ENCODE measurements around the gene ARRDC2. TPM values are rescaled to one million over a fixed set of nuclear protein-coding genes. Genes with fewer than 3 reads are reported as not detected.
"Not testable (repeated sequence)": the region's sequence is repeated elsewhere in the genome, so short reads cannot be mapped to it uniquely, and the experiment has no call there.

Gene ARRDC2
- polyA plus RNA-seq, 4 donors: 4.9 to 6.0 (median 5.3) TPM

DNA sequence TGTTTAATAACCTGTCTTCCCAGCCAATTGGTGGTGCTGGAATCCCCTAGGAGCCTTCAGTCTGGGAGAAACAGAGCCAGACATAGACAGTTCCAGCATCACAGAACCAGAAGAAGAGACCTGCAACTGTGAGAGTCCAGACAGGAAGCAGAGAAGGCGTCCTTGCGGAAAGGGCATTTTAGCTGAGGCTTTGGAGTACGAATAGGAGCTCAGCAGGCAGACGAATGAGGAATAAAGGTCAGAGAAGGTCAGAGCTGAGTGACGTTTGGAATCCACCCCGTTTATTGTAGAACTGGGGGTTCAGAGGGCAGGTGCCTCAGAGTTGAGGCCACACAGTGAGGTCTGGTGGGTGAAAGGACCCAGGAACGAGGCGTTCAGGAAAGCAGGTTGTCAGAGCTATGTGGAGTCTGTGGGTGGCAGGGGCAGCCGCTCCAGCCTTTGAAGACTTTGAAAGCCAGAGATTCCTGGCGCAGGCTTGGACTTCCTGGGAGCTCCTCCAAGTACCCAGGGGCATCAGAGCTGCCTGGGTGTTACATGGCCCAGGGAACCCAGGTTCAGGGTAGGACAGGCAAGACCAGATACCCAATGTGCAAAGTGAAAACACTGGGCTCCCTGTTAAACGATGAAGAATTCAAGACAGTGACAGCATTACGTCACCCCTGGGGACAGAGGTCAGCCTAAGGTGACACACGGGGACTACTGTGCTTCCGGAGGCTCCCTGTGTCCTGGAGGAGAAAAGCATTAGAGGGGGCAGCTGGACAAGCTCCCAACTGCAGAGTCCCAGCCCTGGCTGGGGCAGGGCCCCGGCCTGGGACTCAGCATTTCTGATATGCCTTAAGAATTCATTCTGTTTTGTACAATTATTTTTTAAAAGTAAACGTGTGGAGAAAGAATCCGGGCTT is 5.5 kb downstream of the ARRDC2 start:
- no peak for DNase-seq (ENCODE audit: low read depth in 4 of 4, low spot score in 2 of 4)

- DNase-seq (ENCODE audit: low read depth in 4 of 4, low spot score in 2 of 4): no peak
These were observed 6.2 kb downstream of the ARRDC2 start for GRCh38 chr19:18014197-18014596.

DNA sequence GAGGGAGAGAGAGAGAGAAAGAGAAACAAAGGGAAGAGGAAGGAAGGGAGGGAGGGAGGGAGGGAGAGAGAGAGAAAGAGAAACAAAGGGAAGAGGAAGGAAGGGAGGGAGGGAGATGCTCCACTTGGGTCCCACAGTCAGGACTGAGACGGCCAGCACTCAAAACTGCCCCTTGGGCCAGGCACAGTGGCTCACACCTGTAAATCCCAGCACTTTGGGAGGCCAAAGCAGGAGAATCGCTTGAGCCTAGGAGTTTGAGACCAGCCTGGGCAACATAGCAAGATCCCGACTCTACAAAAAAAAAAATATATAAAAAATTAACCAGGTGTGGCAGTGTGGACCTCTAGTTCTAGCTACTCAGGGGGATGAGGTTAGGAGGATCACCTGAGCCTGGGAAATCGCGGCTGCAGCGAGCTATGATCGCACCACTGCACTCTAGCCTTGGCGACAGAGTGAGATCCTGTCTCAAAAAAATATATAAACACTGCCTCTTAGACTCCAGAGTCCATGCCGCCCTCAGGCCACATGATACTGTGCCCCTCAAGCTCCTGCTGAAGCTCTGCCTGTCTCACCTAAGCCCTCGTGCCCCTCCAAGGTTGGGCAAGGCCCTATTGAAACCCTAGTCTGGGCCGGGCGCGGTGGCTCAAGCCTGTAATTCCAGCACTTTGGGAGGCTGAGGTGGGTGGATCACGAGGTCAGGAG is 8.4 kb downstream of the ARRDC2 start:
- no peak for DNase-seq (ENCODE audit: low read depth in 4 of 4, low spot score in 2 of 4)

DNA sequence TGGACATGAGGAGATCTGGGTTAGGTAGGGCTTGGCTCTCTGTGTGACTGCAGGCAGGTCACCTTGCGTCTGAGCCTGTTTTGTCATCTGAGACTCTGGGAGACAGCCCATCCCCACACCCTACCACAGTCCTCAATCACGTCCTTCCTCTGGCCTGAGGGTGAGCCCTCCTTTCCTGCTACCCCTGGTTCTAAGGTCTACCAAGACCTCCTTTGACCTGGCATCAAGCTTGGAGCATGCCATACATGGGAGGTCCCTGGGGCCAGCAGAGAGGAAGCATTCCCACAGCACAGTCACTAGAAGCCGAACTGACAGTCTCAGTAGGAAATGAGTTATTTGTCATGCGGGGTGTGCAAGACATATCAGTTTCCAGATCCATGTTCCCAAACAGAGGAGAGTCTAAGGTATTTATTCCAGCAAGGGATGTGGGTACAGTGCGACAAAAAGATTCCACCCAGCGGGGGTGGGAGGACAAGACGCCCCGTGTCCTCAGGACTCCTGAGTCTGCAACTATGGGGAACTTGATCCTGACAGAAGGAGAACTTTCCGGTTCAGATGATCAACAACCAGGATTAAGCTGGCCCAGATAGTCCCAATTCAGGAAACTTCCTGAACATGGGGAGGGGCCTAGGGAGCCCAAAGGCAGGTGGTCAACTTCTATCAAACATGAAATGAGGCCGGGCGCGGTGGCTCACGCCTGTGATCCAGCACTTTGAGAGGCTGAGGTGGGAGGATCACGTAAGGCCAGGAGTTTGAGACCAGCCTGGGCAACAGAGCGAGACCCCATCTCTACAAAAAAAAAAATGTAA is 9.5 kb downstream of the ARRDC2 start:
- DNase-seq (ENCODE audit: low read depth in 4 of 4, low spot score in 2 of 4): no peak

DNA sequence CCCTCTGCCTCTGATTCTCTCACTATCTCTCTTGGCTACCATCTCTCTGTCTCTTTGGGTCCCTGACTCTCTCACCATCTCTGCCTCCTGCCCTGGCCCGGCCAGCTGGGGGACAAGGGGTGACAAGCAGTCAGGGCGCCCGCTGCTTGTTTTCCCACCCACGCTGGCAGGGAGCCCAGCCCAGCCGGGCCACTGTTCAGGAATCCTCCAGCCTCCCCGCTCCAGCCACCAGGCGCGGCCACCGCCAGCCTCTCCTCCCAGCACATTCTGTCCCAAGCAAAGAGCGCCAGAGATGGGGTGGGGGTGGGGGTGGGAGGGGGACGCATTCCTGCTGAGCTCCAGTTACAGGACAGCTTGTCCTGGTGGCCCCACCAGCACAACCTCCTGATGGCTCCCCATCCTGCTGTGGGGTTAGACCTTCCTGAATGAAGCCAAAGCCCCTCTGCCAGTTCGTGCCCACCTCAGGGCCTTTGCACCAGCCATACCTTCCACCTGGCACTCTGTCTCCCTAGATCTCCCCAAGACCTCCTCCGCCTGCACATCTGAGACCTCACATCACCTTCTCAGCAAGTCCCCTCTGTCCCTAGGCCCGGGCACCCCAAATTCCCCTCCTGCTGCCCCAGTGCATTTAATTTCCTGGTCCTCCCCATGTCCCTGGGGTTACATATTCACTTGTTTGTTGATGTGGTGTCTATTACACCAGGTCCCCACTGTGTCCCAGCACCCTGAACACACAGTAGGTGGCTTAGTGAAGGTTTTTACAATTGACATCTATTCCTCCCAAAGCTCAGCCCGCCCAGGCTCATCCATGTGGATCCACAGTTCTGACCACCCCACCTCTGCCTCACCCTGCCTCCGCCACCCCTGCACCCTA is 12.5 kb downstream of the ARRDC2 start:
- DNase-seq (ENCODE audit: low read depth in 4 of 4, low spot score in 2 of 4): no peak

- DNase-seq (ENCODE audit: low read depth in 4 of 4, low spot score in 2 of 4): no peak
These were observed 13.3 kb downstream of the ARRDC2 start for GRCh38 chr19:18021121-18021755.

GRCh38 chr19:18023622-18024251 is 15.8 kb downstream of the ARRDC2 start:
- DNase-seq (ENCODE audit: low read depth in 4 of 4, low spot score in 2 of 4): no peak

DNA sequence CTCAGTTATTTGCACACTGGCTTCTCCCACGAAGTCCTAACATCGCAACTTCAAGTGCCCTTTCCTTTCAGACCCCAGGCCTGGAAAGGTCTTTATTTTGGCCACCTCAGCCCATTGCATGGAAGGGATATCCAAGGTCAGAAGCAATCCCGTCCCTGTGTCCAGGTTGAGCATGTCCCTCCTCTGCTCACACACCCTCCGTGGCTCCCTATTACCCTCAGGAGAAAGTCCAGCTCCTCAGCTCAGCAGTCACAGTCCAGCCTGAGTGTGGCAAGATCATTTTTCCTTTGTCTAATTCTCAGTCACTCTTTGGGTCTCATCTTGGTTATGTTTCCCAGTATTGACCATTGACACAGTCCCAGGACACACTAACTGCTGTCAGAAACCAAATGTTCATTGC is 19.2 kb downstream of the ARRDC2 start:
- DNase-seq (ENCODE audit: low read depth in 4 of 4, low spot score in 2 of 4): no peak

DNA sequence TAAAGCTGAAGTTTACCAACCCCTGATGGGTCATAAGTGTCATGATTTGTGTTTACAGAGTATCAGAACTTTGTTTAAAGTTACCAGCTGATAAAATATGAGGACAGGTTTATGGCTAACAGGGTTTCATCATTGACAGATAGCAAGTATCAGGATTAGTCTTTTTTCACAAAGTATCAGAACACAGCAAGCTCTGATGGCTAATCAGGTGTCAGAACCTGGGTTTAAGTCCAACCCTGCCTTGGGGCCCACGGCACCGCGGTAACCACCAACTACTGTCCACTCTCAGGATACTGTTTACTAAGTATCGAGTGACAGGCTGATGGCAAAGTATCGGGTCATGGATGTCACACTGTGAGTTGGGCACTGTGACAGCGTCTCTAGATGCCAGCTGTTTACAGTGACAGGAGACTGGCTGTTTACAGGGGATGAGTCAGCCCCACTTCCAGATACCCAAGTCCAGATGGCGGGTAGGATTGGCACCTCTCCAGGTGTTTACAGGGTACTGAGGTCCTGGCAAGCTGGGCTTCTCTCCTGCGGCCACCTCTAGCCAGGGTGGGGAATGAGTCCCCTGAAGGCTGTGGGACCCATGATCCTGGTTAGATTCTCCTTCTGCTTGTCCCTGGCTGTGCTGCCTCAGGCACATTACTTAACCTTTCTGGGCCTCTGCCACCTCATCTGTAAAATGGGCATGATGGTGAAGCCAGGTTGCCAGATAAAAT is 21.8 kb downstream of the ARRDC2 start:
- DNase-seq (ENCODE audit: low read depth in 4 of 4, low spot score in 2 of 4): no peak

GRCh38 chr19:18031401-18031800 is 23.4 kb downstream of the ARRDC2 start:
- DNase-seq (ENCODE audit: low read depth in 4 of 4, low spot score in 2 of 4): not testable (repeated sequence)

DNA sequence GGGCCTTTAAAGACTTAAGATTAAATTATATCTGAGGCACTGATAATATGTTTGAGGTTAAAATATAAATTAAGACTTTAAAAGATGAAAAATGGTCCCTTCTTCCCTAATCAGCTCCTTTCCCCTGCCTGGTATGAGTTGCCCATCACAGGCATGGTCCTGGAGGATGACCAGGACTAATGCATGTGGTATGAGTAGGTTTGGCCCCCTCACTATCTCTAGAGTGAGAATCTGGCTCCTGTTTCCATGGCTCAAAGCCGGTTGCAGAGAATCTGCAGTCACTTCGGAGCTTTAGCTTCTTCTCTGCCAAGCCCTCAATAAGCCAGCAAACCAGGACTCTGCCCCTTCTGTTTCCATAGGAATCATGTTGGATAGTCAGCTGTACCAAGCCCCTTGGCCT is 24.1 kb downstream of the ARRDC2 start:
- DNase-seq (ENCODE audit: low read depth in 4 of 4, low spot score in 2 of 4): not testable (repeated sequence)

DNA sequence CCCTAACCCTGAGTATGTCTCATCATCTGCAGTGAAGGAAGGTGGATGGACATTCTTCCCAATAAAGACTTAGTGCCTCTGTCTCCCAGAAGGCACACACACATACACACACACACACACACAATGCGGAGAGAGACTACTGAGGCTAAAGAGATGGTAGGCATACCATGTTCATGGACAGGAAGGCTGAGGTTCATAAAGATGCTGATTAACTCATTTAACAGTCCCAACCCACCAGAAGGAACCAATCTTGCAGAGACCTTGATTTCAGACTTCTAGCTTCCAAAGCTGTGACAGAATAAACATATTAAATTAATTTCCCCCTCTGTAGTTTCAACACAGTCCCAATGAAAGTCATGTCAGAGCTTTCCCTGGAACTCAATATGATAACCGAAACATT is 33.1 kb downstream of the ARRDC2 start:
- DNase-seq (ENCODE audit: low read depth in 4 of 4, low spot score in 2 of 4): no peak

DNA sequence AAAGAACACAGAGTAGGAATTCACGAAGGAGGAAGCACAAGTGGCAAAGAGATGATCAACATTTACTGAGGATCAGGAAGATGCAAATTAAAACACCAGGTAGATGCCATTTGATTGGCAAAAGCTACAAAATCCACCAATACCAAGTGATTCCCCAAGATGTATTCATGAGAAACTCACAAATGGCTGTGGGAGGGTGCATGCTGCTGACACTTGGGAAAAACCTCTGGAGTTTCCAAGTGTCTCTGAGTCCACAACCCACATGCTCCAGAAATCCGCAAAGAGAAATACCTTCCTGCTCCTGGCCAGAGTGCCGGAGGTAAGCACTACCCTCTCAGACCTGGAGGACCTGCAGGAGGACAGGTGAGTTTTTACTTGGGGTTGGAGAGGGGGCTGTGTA is 35.7 kb downstream of the ARRDC2 start:
- no peak for DNase-seq (ENCODE audit: low read depth in 4 of 4, low spot score in 2 of 4)

- DNase-seq (ENCODE audit: low read depth in 4 of 4, low spot score in 2 of 4): peak in 2 of 4 donors; percentile 49 to 50
These were observed 36.9 kb downstream of the ARRDC2 start for GRCh38 chr19:18044825-18045304.

- DNase-seq (ENCODE audit: low read depth in 4 of 4, low spot score in 2 of 4): no peak
These were observed 37.5 kb downstream of the ARRDC2 start for GRCh38 chr19:18045307-18046050.

DNA sequence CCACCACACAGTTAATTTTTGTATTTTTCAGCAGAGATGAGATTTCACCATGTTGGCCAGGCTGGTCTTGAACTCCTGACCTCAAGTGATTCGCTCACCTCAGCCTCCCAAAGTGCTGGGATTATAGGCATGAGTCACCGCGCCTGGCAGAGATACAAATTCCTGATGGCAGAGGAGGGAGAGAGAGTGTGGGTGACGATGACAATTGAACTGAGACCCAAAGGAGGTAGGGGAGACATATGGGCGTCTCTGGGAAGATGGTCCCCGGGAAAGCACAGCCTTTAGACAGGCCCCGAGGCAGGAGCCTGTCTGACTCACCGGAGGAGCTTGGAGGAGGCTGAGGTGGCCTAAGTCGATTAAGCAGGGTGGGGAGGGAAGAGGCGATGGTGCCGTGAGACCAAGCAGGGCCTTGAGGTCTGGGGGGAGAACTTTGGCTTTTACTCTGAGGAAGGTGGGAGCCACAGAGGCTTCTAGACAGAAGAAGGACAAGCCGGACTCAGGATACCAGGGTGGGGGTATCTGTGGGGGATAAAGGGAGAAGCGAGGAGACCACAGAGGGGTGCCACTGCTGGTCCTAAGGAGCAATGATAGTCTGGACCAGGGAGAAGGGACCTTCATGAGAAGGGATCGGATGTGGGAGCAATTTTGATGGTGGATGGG is 38.2 kb downstream of the ARRDC2 start:
- DNase-seq (ENCODE audit: low read depth in 4 of 4, low spot score in 2 of 4): no peak

DNA sequence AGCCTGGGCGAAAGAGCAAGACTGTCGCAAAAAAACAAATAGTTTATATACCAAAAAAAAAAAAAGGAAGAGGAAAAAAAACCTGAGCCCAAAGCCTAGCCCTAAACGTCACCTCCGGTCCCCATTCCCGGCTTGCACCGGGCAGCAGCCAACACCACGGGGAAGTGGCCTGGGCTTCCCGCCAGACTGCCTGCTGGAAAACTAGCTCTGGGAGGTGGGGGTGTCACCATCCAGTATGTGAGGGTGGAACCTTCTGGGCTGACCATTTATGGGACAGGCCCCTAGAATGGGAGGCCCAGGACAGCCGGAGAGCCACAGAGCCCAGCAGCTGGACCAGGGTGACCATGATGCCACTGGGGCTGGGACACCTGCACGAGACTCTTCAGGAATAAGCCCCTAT is 41.4 kb downstream of the ARRDC2 start:
- no peak for DNase-seq (ENCODE audit: low read depth in 4 of 4, low spot score in 2 of 4)

Measured in left renal cortex interstitium (tissue), 4 donors.